K562 (cell line): ENCODE results near the gene C11orf86. TPM values are rescaled to one million over a fixed set of nuclear protein-coding genes. Genes with fewer than 3 reads are reported as not detected.

ENCODE experiments used
- C11orf30 ChIP-seq: fragments of 450-650 bp; IDR thresholded peaks from 2 replicates; pipeline ENCODE4 v1.6.1; 2016; ENCODE audit warnings: low read depth, mild to moderate bottlenecking
- CHD7 ChIP-seq: fragments of 200-600 bp; sonication (generic); IDR thresholded peaks from one replicate; pipeline ENCODE4 v1.6.1; 2012; ENCODE audit warnings: mild to moderate bottlenecking, low read depth, low read length, inconsistent platforms
- CTCF ChIP-seq, 3 experiments: IDR thresholded peaks in 2 of 3; conservative IDR thresholded peaks in 1 of 3; 2 replicates each; pipeline ENCODE4 v1.5.1; 2011 to 2012; ENCODE audit warnings: low read length in 3 of 3, mild to moderate bottlenecking in 3 of 3, control low read depth in 2 of 3, improper control_type of control experiment in 1 of 3, inconsistent platforms in 1 of 3, low read depth in 1 of 3, mixed read lengths in 1 of 3, moderate library complexity in 1 of 3; ENCODE audit not compliant: insufficient read depth in 2 of 3
- GABPB2 ChIP-seq: fragments of 250-450 bp; sonication (Bioruptor Pico); conservative IDR thresholded peaks from 2 replicates; pipeline ENCODE4 v1.5.1; 2021; ENCODE audit warnings: mild to moderate bottlenecking
- NR3C1 ChIP-seq: sonication (generic); formaldehyde crosslinking; IDR thresholded peaks from 2 replicates; pipeline ENCODE4 v1.8.1; 2022; ENCODE audit warnings: missing genetic modification reagents
- polyA plus RNA-seq, 8 experiments: library from polyadenylated mRNA; depleted of rRNA in 4 of 8; stranded (reverse) in 5 of 8; unstranded in 3 of 8; fragments of >200 nt; fragmentation: Nextera tagmentation in 2 of 8; fragmentation: Illumina TruSeq in 1 of 8; extraction: Ambion mirVana in 2 of 8; extraction: Trizol in 1 of 8; gene quantifications; 2 replicates each; pipeline versions ENCODE4 v1.2.1 to v1.2.3, GENCODE V29; 2011 to 2014; ENCODE audit warnings: inconsistent platforms in 1 of 8, missing spikeins in 1 of 8
- total RNA-seq, 7 experiments: library from RNA; depleted of rRNA in 6 of 7; stranded (reverse); fragments of >200 nt in 6 of 7; fragmentation: Illumina TruSeq in 2 of 7; extraction: Trizol in 2 of 7; gene quantifications; 2 replicates each; pipeline versions ENCODE4 v1.2.1 to v1.2.3, GENCODE V29; 2011 to 2021; ENCODE audit warnings: low replicate concordance in 1 of 7

C11orf86 gene
- total and polyA plus RNA-seq, 9 of the 15 experiments (the other 6 are each of a cell fraction or from before 2014, with no cell fraction given): not detected

- TF ChIP-seq CHD7: no peak
- no peak for TF ChIP-seq C11orf30
- TF ChIP-seq NR3C1 (CRISPR knock-in tag): no peak
- TF ChIP-seq CTCF (IDR thresholded peaks at IDR 0.05 in 2 of 3, conservative IDR thresholded peaks at IDR 0.05 in 1 of 3; ENCODE audit: insufficient read depth in 2 of 3, low read depth in 1 of 3, low read length in 3 of 3): no peak
- no peak for TF ChIP-seq GABPB2 (CRISPR knock-in tag)
Measured at GRCh38 chr11:66936311-66936711, 38.8 kb upstream of the C11orf86 start (continued).
